MV-4-11 (cell line): ENCODE results near the gene APEH.
"Not testable (repeated sequence)": the region's sequence is repeated elsewhere in the genome, so short reads cannot be mapped to it uniquely, and the experiment has no call there.

Experiments
- DNase-seq: peaks from one replicate; lab custom pipeline; 2025; lab: John Stamatoyannopoulos, UW

Gene APEH

DNA sequence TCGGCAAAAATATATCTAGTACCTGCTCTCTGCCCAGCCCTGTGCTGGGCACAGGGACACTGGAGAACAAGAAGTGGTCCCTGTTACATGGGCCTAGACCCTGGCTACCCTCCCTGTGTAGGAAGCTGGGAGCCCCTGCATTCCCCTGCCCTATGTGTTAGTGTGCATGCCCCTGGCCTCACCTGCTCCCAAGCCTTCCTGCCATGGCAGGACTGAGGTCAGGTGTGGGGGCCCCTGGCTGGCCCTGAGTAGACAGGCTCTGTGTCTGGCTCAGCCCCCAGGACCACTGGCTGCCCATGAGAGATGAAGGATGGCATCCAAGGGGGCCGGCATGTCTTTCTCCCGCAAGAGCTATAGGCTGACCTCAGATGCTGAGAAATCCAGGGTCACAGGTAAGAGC, 16.7 kb downstream of the APEH start:
- DNase-seq: not testable (repeated sequence)

DNA sequence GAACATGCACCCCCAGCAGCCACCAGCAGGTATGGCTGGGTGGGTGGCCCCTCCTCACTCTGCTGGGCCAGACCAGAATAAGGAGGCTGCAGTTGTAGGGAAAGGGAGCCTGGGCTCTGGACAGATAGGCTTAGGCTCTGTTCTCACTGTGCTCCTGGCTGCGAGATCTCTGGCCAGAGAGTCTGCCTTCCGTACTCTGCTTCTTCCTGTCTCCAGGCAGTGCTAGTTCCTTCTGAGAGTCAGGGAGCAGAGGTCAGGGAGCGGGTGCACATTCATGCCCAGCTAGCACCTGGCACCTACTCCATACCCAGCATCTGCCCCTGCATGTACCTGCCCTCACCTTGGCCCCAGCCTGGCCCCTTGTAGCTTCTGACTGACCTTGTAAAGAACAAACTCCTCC, 17.3 kb downstream of the APEH start:
- not testable (repeated sequence) for DNase-seq

DNA sequence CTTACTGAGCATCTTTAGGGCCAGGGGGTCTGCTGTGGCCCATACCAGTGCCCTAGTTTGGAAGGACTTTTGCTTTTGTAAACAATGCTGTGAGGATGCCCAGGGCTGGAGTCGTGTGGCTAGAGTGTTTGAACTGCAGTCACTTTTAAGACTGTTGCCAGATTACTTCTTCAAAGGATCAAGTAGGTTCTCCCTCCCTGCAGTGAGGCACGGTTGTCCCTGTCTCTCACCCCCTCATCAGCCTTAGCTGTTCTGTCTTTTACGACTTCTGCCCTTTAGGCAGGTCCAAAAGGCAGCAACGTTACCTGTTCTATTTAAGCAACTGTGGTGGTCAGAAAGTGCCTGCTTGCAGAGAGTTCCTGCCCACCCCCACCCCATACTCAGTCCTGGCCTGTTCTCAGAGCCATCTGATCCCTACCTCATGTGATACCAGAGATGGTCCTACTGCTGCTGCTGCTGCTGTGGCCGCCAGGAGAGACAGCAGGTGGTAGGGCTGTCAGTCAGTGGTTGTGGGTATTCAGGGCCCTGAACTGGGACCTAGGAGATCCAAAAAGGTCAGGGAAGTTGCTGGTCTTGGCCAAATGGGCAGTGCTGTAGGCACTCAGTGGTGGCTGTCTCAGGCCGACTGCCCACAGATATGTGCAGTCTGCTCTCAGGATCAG, 20.4 kb downstream of the APEH start:
- not testable (repeated sequence) for DNase-seq

GRCh38 chr3:49695350-49696015, 21.3 kb downstream of the APEH start:
- not testable (repeated sequence) for DNase-seq

GRCh38 chr3:49699281-49699979, 25.3 kb downstream of the APEH start:
- DNase-seq: no peak

GRCh38 chr3:49700014-49700413, 25.9 kb downstream of the APEH start:
- no peak for DNase-seq

- DNase-seq: no peak
Observed at GRCh38 chr3:49700453-49701128, 26.4 kb downstream of the APEH start.

GRCh38 chr3:49701388-49702077, 27.4 kb downstream of the APEH start:
- no peak for DNase-seq

DNA sequence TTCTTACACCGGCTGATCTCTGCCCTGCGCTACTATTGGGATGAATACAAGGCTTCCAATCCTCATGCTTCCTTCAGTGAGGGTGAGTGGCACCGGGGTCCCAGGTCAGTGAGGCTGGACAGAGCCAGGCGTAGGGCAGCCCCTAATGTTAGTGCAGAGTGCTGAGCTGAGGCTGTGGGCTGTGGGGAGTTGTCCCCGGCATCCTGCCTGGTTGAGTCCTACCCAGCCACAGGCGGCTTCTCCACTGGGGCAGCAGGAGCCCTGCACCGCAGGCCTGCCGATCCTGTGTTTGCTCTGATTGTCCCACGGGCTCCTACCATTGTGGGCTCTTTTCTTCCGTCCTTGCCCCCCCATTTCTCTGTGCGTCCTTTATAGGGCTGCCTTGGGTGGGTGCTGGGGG, 28.5 kb downstream of the APEH start:
- DNase-seq: no peak

- DNase-seq: peak; percentile 57
Observed at GRCh38 chr3:49703443-49703927, 29.3 kb downstream of the APEH start.

DNA sequence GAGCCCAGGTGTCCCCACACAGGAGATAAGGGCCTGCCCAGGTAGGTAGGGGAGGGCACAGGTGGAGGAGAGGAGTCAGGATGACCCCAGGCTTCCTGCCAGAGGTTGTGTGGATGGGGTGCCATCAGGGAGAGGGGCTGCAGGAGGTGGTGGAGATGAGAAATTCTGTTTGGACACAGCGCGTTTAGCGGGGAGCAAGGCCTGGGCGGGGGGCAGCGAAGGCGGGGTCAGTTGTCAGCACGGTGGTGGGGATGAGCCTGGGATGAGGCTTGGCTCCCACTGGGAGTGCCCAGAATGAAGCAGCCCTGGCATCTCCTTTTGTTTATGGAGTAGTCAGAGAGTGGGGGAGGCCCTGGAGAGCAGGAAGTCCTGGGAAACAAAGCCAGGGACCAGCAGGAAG, 29.8 kb downstream of the APEH start:
- DNase-seq: no peak

DNA sequence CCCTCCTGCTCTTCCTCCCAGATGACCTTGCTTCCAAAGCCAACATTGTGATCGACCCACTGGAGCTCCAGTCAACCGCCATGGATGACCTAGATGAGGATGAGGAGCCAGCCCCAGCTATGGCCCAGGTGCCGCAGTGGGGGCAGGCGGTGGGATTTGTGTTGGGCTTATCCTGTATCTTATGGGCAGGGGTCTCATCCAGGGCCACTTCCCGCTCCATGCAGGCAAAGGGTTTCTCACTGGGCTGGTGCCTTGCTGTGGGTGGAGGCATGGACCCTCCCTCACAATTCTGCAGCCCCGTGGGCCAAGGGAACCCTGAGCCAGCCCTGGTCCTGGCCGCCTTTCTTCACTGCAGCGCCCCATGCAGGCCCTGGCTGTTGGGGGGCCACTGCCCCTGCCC, 30.5 kb downstream of the APEH start:
- no peak for DNase-seq

DNA sequence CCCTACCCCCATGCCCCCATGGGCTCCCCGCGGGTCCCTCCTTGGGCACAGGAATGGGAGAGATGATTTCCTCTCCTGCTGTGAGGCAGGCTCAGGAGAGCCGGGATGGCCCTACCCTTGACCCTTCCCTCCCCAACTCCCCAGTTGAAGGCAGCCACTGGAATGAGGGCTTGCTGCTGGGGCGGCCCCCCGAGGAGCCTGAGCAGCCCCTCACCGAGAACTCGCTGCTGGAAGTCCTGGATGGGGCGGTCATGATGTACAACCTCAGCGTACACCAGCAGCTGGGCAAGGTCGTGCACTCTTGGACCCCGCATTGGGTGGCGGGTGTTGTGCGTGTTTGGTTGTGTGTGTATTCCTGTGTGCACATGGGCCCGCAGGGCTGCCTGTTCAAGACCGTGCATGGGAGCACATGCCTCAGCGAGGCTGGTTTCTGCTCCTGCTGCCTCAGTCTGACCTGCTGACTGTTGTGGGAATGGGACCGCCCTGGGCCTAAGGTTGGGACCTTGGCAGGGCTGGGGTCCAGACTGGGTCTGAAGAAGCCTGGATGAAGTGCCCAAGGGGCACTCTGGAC, 31.3 kb downstream of the APEH start:
- DNase-seq: no peak

GRCh38 chr3:49706456-49707112, 32.4 kb downstream of the APEH start:
- no peak for DNase-seq

- DNase-seq: no peak
Observed at GRCh38 chr3:49707113-49707480, 32.9 kb downstream of the APEH start.

- DNase-seq: no peak
Observed at GRCh38 chr3:49709852-49710251, 35.7 kb downstream of the APEH start.

DNA sequence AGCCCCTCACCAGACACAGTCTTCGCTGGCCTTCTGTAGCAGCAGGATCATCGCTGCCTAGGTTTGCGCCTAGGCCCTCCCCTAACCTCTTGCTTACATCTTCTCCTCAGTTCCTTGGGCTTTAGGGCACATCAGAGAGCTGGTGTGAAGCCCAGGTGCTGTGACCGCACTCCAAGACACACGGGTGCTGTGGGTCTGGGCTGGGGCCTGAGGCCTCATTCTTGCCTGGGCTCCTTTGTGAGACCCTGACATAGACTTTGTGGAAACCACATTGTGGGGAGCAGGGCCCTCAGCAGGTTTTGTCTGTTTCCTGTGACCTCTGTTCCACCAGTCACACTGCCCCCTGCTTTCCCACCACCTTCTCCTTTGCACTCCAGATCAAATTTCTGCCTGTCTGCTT, 37.3 kb downstream of the APEH start:
- no peak for DNase-seq

- DNase-seq: no peak
Observed at GRCh38 chr3:49712166-49712565, 38.0 kb downstream of the APEH start.

GRCh38 chr3:49712631-49713317, 38.6 kb downstream of the APEH start:
- DNase-seq: peak; percentile 84

DNA sequence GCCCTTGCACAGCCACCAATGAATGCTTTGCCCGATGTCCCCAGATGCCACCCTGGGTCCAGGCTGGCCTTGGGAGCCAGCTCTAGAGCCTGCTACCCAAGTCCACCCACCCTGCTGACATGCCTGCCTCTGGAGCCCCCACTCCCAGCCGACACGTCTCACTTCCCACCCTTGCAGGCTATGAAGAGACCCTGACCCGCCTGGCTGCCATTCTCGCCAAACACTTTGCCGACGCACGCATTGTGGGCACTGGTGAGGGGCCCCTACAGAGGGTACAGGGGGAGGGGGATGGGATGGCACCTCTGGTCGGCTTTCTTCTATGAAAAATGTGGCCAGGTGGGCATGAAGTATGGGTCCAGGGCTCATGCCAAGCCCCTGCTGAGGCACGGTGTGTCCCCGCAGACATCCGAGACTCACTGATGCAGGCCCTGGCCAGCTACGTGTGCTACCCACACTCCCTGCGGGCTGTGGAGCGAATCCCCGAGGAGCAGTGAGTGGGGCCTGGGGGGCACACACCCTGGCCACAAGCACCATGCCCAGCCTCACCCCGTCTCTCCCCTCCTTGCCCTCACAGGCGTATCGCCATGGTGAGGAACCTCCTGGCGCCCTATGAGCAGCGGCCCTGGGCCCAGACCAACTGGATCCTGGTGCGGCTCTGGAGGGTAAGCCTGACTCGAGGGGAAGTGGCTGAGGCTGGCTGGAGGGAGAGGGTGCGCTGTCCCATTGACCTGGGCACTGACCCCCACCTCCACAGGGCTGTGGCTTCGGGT, 39.4 kb downstream of the APEH start:
- DNase-seq: no peak
